OCI-LY7 (cell line): ENCODE data around the gene NCKAP1.

Source experiments
- EZH2phosphoT487 ChIP-seq: fragments of 200-600 bp; sonication (generic); IDR thresholded peaks from 2 replicates; pipeline ENCODE4 v1.6.1; 2018; ENCODE audit warnings: low read depth, borderline replicate concordance, mild to moderate bottlenecking, mixed run types, antibody characterized with exemption, low read length, moderate library complexity, mixed read lengths
- TF ChIP-seq, protein P1 (sequence below): fragments of 200-600 bp; sonication (generic); conservative IDR thresholded peaks from 2 replicates; pipeline ENCODE4 v1.5.1; 2014; ENCODE audit warnings: mild to moderate bottlenecking, antibody characterized with exemption, low read length, moderate library complexity, mixed read lengths

DNA sequence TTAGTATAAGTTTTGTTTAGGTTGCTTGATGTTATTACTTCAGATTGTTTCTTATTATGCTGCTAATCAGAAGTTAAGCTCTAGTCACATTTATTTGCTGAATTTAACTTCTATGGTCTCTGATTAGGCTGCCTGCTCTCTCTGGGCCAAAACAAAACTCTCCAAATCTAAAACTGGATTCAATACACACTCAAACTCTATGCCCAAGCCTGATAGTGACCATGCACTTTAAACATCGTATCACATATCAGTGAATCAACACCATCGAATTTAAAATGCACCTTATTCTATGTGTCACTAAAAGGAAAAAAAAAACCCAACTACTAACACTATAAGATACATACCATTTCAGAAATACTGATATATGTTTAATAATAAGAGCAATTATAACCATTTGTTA lies 94.9 kb downstream of the NCKAP1 start:
- TF ChIP-seq, protein P1, sequence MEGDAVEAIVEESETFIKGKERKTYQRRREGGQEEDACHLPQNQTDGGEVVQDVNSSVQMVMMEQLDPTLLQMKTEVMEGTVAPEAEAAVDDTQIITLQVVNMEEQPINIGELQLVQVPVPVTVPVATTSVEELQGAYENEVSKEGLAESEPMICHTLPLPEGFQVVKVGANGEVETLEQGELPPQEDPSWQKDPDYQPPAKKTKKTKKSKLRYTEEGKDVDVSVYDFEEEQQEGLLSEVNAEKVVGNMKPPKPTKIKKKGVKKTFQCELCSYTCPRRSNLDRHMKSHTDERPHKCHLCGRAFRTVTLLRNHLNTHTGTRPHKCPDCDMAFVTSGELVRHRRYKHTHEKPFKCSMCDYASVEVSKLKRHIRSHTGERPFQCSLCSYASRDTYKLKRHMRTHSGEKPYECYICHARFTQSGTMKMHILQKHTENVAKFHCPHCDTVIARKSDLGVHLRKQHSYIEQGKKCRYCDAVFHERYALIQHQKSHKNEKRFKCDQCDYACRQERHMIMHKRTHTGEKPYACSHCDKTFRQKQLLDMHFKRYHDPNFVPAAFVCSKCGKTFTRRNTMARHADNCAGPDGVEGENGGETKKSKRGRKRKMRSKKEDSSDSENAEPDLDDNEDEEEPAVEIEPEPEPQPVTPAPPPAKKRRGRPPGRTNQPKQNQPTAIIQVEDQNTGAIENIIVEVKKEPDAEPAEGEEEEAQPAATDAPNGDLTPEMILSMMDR, result no peak
- no peak for TF ChIP-seq EZH2phosphoT487
